Ascending aorta (tissue), 2 donors: ENCODE data around the gene DARS2. TPM values are rescaled to one million over a fixed set of nuclear protein-coding genes. Genes with fewer than 3 reads are reported as not detected.

Experiments
- DNase-seq, 2 donors: peaks; one replicate each; pipeline ENCODE4 v3.0.0-alpha.2; 2019; ENCODE audit warnings: low spot score in 2 of 2
- H3K27ac ChIP-seq, 2 donors: fragments of 200-600 bp; sonication (generic); one replicate each; pipeline ENCODE4 v1.5.1; 2016 to 2017; ENCODE audit warnings: mild to moderate bottlenecking in 1 of 2
- H3K27me3 ChIP-seq: fragments of 200-600 bp; sonication (generic); one replicate; pipeline ENCODE4 v1.5.1; 2017
- H3K36me3 ChIP-seq, 2 donors: fragments of 200-600 bp; sonication (generic); one replicate each; pipeline ENCODE4 v1.5.1; 2016
- H3K4me1 ChIP-seq, 2 donors: fragments of 200-600 bp; sonication (generic); one replicate each; pipeline ENCODE4 v1.5.1; 2016 to 2017; ENCODE audit warnings: mild to moderate bottlenecking in 1 of 2
- H3K4me3 ChIP-seq, 2 donors: fragments of 200-600 bp; sonication (generic); one replicate each; pipeline ENCODE4 v1.5.1; 2016 to 2017; ENCODE audit warnings: mild to moderate bottlenecking in 1 of 2
- H3K9me3 ChIP-seq, 2 donors: fragments of 200-600 bp; sonication (generic); one replicate each; pipeline ENCODE4 v1.5.1; 2016
- intact Hi-C: fragments of 100-400 bp; cut with DNase I; formaldehyde crosslinking; loops from one replicate; pipeline ENCODE4 v1.15.1; 2023
- total RNA-seq: library from RNA; depleted of rRNA; stranded (reverse); fragments of >200 nt; gene quantifications from one replicate; pipeline ENCODE4 v1.1.0, GENCODE V29; 2016
- TF ChIP-seq, protein P1 (sequence below), 3 experiments: fragments of 200-600 bp in 2 of 3; fragments of 450-650 bp in 1 of 3; sonication (generic) in 2 of 3; IDR thresholded peaks; one replicate each; pipeline ENCODE4 v1.5.1; 2016 to 2019; ENCODE audit warnings: antibody characterized with exemption in 3 of 3, mild to moderate bottlenecking in 1 of 3, moderate library complexity in 1 of 3

DARS2 gene
- total RNA-seq, 1 donor from 2014 or later, result 12.1 TPM

DNA sequence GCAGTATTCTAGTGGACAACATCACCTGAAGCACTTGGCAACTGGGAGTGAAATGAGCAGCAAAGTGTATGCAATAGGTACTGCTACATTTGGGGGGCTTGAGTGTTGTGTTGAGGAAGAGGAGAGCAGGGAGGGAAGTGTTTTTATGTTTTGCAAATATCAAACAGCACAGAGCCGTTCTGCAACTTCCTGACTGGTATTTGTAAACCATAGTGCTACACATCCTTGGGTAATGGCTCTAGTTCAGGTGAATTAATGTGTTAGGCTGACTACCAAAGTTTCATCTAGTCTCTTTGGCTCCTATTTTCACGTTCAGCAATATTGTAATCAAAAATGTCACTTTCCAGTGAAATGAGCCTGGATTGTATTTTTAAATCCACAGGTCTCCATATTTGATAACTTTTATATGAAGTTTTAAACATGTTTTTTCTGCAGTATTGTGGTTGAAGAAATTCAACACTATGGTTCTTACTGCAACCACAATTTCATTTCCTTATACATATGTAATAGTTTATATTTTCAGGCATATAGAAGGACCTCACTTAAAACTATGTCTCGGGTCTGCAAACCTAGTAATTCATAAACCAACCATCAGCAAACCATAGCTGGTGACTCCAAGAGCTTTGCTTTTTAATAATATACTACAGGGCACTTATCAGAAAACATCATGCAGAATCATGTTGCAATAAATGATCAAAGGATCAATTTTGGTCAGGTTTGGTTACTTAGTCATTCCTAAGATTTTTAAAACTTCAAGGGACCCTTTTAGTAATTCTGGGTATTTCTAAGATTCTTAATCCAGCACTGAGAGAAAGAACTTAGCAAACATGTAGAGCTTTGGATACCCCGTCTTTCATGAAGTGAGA, 62.5 kb downstream of the DARS2 start:
- no peak for DNase-seq
- no peaks in the 10 kb centered on the region for H3K4me1 ChIP-seq
- peaks cover 20 to 37% of the 10 kb centered on the region in 2 donors for H3K36me3 ChIP-seq
- intact Hi-C loops, result no loop called here
- H3K27ac ChIP-seq, result no peak overlapping the region
- TF ChIP-seq, protein P1, sequence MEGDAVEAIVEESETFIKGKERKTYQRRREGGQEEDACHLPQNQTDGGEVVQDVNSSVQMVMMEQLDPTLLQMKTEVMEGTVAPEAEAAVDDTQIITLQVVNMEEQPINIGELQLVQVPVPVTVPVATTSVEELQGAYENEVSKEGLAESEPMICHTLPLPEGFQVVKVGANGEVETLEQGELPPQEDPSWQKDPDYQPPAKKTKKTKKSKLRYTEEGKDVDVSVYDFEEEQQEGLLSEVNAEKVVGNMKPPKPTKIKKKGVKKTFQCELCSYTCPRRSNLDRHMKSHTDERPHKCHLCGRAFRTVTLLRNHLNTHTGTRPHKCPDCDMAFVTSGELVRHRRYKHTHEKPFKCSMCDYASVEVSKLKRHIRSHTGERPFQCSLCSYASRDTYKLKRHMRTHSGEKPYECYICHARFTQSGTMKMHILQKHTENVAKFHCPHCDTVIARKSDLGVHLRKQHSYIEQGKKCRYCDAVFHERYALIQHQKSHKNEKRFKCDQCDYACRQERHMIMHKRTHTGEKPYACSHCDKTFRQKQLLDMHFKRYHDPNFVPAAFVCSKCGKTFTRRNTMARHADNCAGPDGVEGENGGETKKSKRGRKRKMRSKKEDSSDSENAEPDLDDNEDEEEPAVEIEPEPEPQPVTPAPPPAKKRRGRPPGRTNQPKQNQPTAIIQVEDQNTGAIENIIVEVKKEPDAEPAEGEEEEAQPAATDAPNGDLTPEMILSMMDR (IDR thresholded peaks at IDR 0.05), result no peak
- no peaks in the 10 kb centered on the region for H3K9me3 ChIP-seq
- no peaks in the 10 kb centered on the region for H3K27me3 ChIP-seq
- no peak overlapping the region for H3K4me3 ChIP-seq

DNA sequence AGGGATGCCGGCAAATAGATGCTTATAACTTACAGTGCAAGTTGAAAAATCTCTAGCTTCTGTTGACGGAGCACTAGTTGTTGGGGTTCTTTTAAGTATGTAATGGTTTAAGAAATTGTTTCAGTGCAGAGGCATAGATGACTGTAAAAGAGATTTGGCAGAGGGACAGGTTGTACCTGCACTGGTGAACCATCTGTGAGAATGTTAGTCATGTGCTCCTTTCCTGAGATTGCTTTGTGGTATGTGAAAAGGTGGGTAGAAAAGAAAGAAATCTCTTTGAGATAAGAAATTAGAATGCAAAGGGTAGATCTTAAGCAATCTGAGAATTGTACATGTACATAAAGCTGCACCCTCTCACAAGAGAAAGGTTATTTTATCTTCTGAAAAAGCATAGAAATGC, 63.2 kb downstream of the DARS2 start:
- Histone ChIP-seq H3K4me1 (no peaks in the 10 kb centered on the region), H3K27ac (no peak overlapping the region), H3K9me3 (no peaks in the 10 kb centered on the region), H3K27me3 (no peaks in the 10 kb centered on the region), H3K4me3 (no peak overlapping the region), H3K36me3 (peaks cover 20 to 37% of the 10 kb centered on the region in 2 donors)
- no peak for DNase-seq
- TF ChIP-seq, protein P1 (IDR thresholded peaks at IDR 0.05), result no peak
- intact Hi-C loops, result no loop called here

DNA sequence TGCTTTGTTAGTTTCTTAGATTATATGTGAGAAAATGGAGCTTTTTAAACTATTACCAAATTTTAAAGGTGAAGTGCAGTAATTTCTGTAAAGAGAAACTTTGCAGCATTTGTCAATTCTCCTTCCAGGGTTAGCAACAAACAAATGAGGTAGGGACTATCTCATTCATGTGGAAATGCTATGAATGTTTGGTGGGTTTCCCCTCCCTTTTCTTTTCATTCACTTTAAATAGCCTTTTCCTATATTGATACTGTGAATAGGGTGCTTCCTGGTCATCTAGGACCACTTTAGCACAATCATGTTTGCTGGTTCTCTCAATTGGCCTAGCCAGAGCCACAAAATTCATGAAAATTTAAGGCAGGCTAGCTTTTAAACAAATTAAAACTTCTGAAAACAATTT, 64.3 kb downstream of the DARS2 start:
- no peaks in the 10 kb centered on the region for H3K27me3 ChIP-seq
- no peak overlapping the region for H3K4me3 ChIP-seq
- TF ChIP-seq, protein P1 (IDR thresholded peaks at IDR 0.05), result no peak
- no peaks in the 10 kb centered on the region for H3K9me3 ChIP-seq
- no peaks in the 10 kb centered on the region for H3K4me1 ChIP-seq
- H3K36me3 ChIP-seq, result peaks cover 20 to 37% of the 10 kb centered on the region in 2 donors
- intact Hi-C loops, result no loop called here
- DNase-seq, result no peak
- no peak overlapping the region for H3K27ac ChIP-seq

DNA sequence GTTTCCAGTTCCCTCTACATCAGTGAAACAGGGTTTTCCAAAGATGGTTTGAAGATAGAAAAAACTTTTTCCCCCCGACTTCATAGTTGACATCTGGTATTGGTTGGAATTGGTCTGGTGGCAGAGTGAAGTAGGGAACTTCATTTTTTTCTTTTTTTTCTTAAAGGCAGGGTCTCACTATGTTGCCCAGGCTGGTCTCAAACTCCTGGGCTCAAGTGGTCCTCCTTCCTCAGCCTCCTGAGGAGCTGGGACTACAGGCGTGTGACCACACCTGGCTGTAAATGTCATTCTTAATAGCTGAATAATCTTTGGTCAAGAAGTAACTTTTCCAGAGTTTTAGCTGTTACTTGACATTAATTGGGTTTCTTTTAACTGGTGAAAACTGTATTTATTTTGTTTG, 65.4 kb downstream of the DARS2 start:
- intact Hi-C loops, result no loop called here
- Histone ChIP-seq H3K9me3 (no peaks in the 10 kb centered on the region), H3K36me3 (peaks cover 20 to 36% of the 10 kb centered on the region in 2 donors), H3K4me3 (no peak overlapping the region), H3K4me1 (no peaks in the 10 kb centered on the region), H3K27me3 (no peaks in the 10 kb centered on the region), H3K27ac (no peak overlapping the region)
- no peak for DNase-seq
- TF ChIP-seq, protein P1 (IDR thresholded peaks at IDR 0.05), result no peak

DNA sequence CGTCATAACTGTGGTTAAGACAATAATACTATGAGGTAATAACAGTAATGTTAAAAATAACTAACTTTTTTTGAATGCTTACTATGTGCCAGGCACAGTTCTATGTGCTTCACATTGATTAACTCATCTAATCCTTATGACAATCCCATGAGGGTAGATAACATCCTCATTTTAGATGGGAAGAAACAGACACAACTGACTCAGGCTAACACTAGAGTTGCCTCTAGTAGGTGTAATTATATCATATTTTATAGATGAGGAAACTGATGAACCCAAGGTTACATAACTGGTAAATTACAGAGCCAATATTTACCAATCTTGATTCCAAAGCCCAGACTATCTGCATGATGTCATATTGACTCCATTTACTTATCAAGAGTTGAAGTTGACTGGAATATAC, 69.1 kb downstream of the DARS2 start:
- no peaks in the 10 kb centered on the region for H3K27me3 ChIP-seq

More for the DNA sequence above, 69.1 kb downstream of the DARS2 start:
- intact Hi-C loops, result no loop called here
- no peak overlapping the region for H3K27ac ChIP-seq
- H3K4me3 ChIP-seq, result no peak overlapping the region
- no peaks in the 10 kb centered on the region for H3K9me3 ChIP-seq
- TF ChIP-seq, protein P1 (IDR thresholded peaks at IDR 0.05), result no peak
- H3K4me1 ChIP-seq, result no peaks in the 10 kb centered on the region
- no peak for DNase-seq
- peaks cover 0 to 12% of the 10 kb centered on the region in 2 donors for H3K36me3 ChIP-seq
